GM12873 (cell line): ENCODE results near the gene MTFMT.

Experiments used
- TF ChIP-seq, protein P1 (sequence below): IDR thresholded peaks from 2 replicates; pipeline ENCODE4 v1.5.1; 2012; ENCODE audit warnings: low read depth, mild to moderate bottlenecking, moderate library complexity, low read length, control low read depth; ENCODE audit not compliant: insufficient read depth; ENCODE audit errors: missing control alignments

The MTFMT gene

GRCh38 chr15:65028338-65028737, 1.1 kb downstream of the MTFMT start:
- TF ChIP-seq, protein P1, sequence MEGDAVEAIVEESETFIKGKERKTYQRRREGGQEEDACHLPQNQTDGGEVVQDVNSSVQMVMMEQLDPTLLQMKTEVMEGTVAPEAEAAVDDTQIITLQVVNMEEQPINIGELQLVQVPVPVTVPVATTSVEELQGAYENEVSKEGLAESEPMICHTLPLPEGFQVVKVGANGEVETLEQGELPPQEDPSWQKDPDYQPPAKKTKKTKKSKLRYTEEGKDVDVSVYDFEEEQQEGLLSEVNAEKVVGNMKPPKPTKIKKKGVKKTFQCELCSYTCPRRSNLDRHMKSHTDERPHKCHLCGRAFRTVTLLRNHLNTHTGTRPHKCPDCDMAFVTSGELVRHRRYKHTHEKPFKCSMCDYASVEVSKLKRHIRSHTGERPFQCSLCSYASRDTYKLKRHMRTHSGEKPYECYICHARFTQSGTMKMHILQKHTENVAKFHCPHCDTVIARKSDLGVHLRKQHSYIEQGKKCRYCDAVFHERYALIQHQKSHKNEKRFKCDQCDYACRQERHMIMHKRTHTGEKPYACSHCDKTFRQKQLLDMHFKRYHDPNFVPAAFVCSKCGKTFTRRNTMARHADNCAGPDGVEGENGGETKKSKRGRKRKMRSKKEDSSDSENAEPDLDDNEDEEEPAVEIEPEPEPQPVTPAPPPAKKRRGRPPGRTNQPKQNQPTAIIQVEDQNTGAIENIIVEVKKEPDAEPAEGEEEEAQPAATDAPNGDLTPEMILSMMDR: no peak

DNA sequence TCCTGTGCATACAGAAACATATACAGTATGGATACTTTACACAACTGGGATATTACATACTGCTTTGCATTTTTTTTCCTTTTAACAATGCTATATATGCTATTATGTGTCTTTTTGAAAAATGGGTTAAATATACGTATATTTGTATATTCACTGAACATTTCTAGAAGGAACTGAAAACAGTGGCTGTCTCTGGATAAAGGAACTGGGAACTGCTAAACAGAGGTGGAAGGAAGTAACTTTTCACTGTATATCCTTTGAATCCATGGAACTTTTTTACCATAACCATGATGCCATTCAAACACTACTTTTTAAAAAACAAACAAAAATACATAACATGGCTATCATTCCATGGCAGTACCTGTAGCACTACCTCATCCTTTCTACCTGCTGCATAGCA, 1.8 kb downstream of the MTFMT start:
- TF ChIP-seq, protein P1: no peak

DNA sequence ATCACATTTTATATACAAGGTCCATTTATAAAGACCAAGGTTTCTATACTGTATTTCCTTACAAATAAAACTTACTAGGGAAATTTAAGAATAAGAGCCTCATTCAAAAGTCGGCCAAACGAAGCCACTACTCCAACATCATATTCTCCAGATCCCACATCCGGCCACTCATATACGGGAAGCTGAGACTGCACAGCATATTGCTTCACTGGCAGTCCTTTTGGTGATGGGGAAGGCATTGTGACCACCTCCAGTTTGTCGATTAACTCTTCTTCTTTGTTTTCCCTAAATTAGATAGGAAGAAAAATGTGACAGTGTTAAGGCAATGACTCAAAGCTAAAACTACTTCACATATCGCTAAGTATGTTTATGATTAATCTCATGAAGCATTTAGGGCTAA, 2.7 kb downstream of the MTFMT start:
- TF ChIP-seq, protein P1: no peak

- TF ChIP-seq, protein P1: no peak
Observed at GRCh38 chr15:65021488-65021887, 8.0 kb downstream of the MTFMT start.

- TF ChIP-seq, protein P1: peak; percentile 29
Observed at GRCh38 chr15:65020419-65020818, 9.0 kb downstream of the MTFMT start.

DNA sequence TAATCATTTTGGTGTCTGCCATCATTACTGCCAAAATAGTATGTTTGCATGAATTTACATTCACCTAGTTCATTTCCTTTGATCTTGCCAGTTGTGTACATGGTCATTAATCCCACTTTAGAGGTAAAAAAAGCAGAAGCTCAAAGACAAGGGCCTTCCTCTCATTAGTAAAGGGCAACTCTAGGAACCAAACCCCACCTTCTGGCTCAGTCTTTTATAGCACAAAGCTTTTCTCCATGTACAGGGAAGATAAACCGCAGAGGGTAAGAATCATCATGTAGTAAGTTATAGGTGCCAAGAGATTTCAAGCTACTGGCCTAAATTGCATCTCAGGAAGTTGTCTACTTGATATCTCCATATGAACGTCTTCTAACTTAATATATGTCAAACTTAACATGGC, 20.5 kb downstream of the MTFMT start:
- TF ChIP-seq, protein P1: peak; percentile 27

- TF ChIP-seq, protein P1: no peak
Observed at GRCh38 chr15:65006876-65007275, 22.6 kb downstream of the MTFMT start.
